HepG2 (cell line): ENCODE measurements around the gene TBC1D12. TPM values are rescaled to one million over a fixed set of nuclear protein-coding genes. Genes with fewer than 3 reads are reported as not detected.

Source experiments
- ATAC-seq: fragments of 200-7000 bp; cut with Tn5 transposase; 3 replicates; pipeline ENCODE4 v1.9.1; 2020; ENCODE audit warnings: mild to moderate bottlenecking, moderate library complexity
- BruUV-seq: library from RNA; stranded (reverse); fragments of 400-500 nt; replicated peaks from 2 replicates; lab custom pipeline; 2021; lab: Mats Ljungman, UMichigan
- CTCF ChIA-PET: fragments of 300-600 bp; formaldehyde crosslinking; extraction: SDS; loops from one replicate; lab custom pipeline; 2021; ENCODE audit warnings: low total read pairs, inconsistent platforms, low intra/inter-chr PET ratio; lab: Yijun Ruan, JAX
- POLR2A ChIA-PET: fragments of 350-600 bp; sonication (Branson Sonifier 250); formaldehyde crosslinking; loops from one replicate; lab custom pipeline; 2020; ENCODE audit warnings: antibody characterized with exemption, inconsistent platforms; lab: Yijun Ruan, JAX
- DNase-seq: peaks from one replicate; pipeline ENCODE4 v3.0.0-alpha.2; 2015; ENCODE audit warnings: low spot score
- FAIRE-seq: peaks from 3 replicates; lab custom pipeline; 2011; peaks lifted over from hg19 to GRCh38; lab: Jason Lieb, UNC
- H2AFZ ChIP-seq: one replicate; pipeline ENCODE4 v1.6.1; 2011; ENCODE audit warnings: low read length, inconsistent platforms
- H3K27ac ChIP-seq: fragments of 300-600 bp; 3 replicates; pipeline ENCODE4 v1.8.0; 2011; ENCODE audit warnings: mixed run types, mild to moderate bottlenecking, mixed read lengths, low read length, inconsistent platforms; ENCODE audit not compliant: insufficient read depth; ENCODE audit errors: extremely low read length
- H3K27me3 ChIP-seq, 2 experiments: fragments of 200-600 bp in 1 of 2; 2 replicates in 1 of 2; 3 replicates in 1 of 2; pipeline versions ENCODE4 v1.6.0 to v1.8.0; 2011; ENCODE audit warnings: low read length in 2 of 2, mild to moderate bottlenecking in 2 of 2, moderate library complexity in 2 of 2, inconsistent platforms in 1 of 2; ENCODE audit not compliant: insufficient read depth in 2 of 2, control insufficient read depth in 1 of 2
- H3K36me3 ChIP-seq, 2 experiments: fragments of 200-600 bp in 1 of 2; replicated peaks in 1 of 2; 2 replicates in 1 of 2; 3 replicates in 1 of 2; pipeline versions ENCODE4 v1.5.1 to v1.8.0; 2011; ENCODE audit warnings: low read length in 2 of 2, inconsistent platforms in 1 of 2; ENCODE audit not compliant: insufficient read depth in 2 of 2, control insufficient read depth in 1 of 2
- H3K4me1 ChIP-seq: 2 replicates; pipeline ENCODE4 v1.5.1; 2012; ENCODE audit warnings: low read length, inconsistent platforms; ENCODE audit not compliant: insufficient read depth
- H3K4me2 ChIP-seq: 2 replicates; pipeline ENCODE4 v1.6.0; 2011; ENCODE audit warnings: low read depth, low read length, inconsistent platforms
- H3K4me3 ChIP-seq, 3 experiments: fragments of 200-600 bp in 1 of 3; sonication (generic), shearing (Covaris generic) in 1 of 3; replicated peaks in 1 of 3; 2 replicates each; pipeline ENCODE4 v1.5.1; 2011 to 2016; ENCODE audit warnings: low read length in 3 of 3, inconsistent platforms in 2 of 3, low read depth in 2 of 3, mild to moderate bottlenecking in 2 of 3, control low read depth in 1 of 3, mixed read lengths in 1 of 3; ENCODE audit not compliant: insufficient read depth in 1 of 3
- H3K79me2 ChIP-seq: one replicate; pipeline ENCODE4 v1.6.1; 2011; ENCODE audit warnings: low read length, inconsistent platforms; ENCODE audit not compliant: insufficient read depth
- H3K9ac ChIP-seq: 2 replicates; pipeline ENCODE4 v1.6.0; 2011; ENCODE audit warnings: mild to moderate bottlenecking, low read depth, low read length, inconsistent platforms; ENCODE audit not compliant: insufficient read depth
- H3K9me3 ChIP-seq: 2 replicates; pipeline ENCODE4 v1.5.1; 2012; ENCODE audit warnings: mild to moderate bottlenecking, low read length
- H4K20me1 ChIP-seq: 2 replicates; pipeline ENCODE4 v1.6.0; 2011; ENCODE audit warnings: inconsistent platforms, mild to moderate bottlenecking, low read length, moderate library complexity; ENCODE audit not compliant: insufficient read depth
- BRF2 ChIP-seq: sonication (generic); formaldehyde crosslinking; IDR thresholded peaks from 2 replicates; pipeline ENCODE4 v1.8.1; 2022; ENCODE audit warnings: mild to moderate bottlenecking, missing genetic modification reagents
- CBX5 ChIP-seq: sonication (generic); formaldehyde crosslinking; IDR thresholded peaks from 2 replicates; pipeline ENCODE4 v1.4.0; 2020; ENCODE audit warnings: missing genetic modification reagents, borderline replicate concordance
- NFATC3 ChIP-seq: sonication (generic); formaldehyde crosslinking; IDR thresholded peaks from 2 replicates; pipeline ENCODE4 v1.5.1; 2020; ENCODE audit warnings: mild to moderate bottlenecking, missing genetic modification reagents
- POGK ChIP-seq: sonication (generic); formaldehyde crosslinking; conservative IDR thresholded peaks from 2 replicates; pipeline ENCODE4 v1.8.0; 2022; ENCODE audit warnings: mild to moderate bottlenecking, moderate library complexity, missing genetic modification reagents
- RFX3 ChIP-seq: IDR thresholded peaks from 2 replicates; pipeline ENCODE4 v1.6.1; 2016; ENCODE audit warnings: missing biosample characterization, missing genetic modification reagents
- SMAD9 ChIP-seq: sonication (generic); formaldehyde crosslinking; IDR thresholded peaks from 2 replicates; pipeline ENCODE4 v1.5.1; 2020; ENCODE audit warnings: mild to moderate bottlenecking, missing genetic modification reagents
- TFE3 ChIP-seq: IDR thresholded peaks from 2 replicates; pipeline ENCODE4 v1.6.1; 2016
- ZNF512 ChIP-seq: sonication (generic); formaldehyde crosslinking; IDR thresholded peaks from 2 replicates; pipeline ENCODE4 v1.4.0; 2020; ENCODE audit warnings: mild to moderate bottlenecking, missing genetic modification reagents
- WGBS: methylation state at CpG from one replicate; pipeline ENCODE4 v1.1.6; 2017; ENCODE audit warnings: low lambda C conversion rate; 5-methylcytosine and 5-hydroxymethylcytosine counted together
- in situ Hi-C: cut with HindIII; loops from 2 replicates; pipeline ENCODE4 v1.10.0; 2017; ENCODE audit warnings: low pct_unique_long_range_greater_than_20kb; ENCODE audit not compliant: extremely low pct_ligation_motif_present
- intact Hi-C: fragments of 100-400 bp; cut with micrococcal nuclease; formaldehyde crosslinking; loops from one replicate; pipeline ENCODE4 v1.10.0; 2022; ENCODE audit not compliant: unreplicated experiment
- polyA plus RNA-seq, 8 experiments: library from polyadenylated mRNA; depleted of rRNA in 3 of 8; stranded (reverse) in 7 of 8; unstranded in 1 of 8; fragments of >200 nt; fragmentation: Illumina TruSeq in 4 of 8; extraction: Trizol in 4 of 8; gene quantifications; 2 replicates each; pipeline versions ENCODE4 v1.2.1 to v1.2.3, GENCODE V29; 2011 to 2016; ENCODE audit warnings: low read depth in 4 of 8, missing spikeins in 1 of 8, mixed read lengths in 1 of 8; ENCODE audit not compliant: insufficient read depth in 1 of 8
- total RNA-seq, 5 experiments: library from RNA; depleted of rRNA; stranded (reverse); fragments of >200 nt; fragmentation: Illumina TruSeq; extraction: Trizol; gene quantifications; 2 replicates each; pipeline ENCODE4 v1.2.3, GENCODE V29; 2016; ENCODE audit warnings: low read depth in 1 of 5
- TF ChIP-seq, protein P1 (sequence below): sonication (generic); formaldehyde crosslinking; IDR thresholded peaks from 2 replicates; pipeline ENCODE4 v1.4.0; 2020; ENCODE audit warnings: missing genetic modification reagents
- TF ChIP-seq, protein P2 (sequence below): sonication (generic); formaldehyde crosslinking; conservative IDR thresholded peaks from 2 replicates; pipeline ENCODE4 v1.8.0; 2022; ENCODE audit warnings: low read depth, missing genetic modification reagents

TBC1D12 gene
- total and polyA plus RNA-seq, 2 of the 13 experiments (the other 11 are each of a cell fraction or from before 2014, with no cell fraction given) = 5.7 to 6.2 TPM

DNA sequence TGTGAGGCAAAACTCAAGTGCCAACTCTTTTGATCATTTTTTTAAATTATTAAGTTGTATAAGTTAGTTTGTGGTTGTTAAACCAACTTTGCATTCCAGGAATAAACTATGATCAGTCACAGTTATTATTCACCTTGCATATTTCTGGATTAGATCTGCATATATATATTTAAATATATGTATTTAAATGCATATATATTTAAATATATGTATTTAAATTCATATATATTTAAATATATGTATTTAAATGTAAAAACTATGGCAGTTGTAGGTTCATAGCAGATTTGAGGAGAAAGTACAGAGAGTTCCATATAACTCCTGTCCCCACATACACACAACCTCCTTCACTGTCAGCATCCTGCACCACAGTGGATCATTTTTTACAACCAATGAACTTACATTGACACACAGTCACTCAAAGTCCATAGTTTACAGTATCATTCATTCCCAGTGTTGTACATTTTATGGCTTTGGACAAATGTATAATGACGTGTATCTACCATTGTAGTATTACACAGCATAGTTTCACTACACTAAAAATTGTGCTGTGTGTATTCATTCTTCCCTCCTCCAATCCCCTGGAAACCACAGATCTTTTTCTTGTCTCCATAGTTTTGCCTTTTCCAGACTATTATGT lies 49.7 kb downstream of the TBC1D12 start:
- Histone ChIP-seq H3K27ac (no peak overlapping the region), H3K9me3 (no peaks in the 10 kb centered on the region), H3K27me3 (no peaks in the 10 kb centered on the region), H3K9ac (no peak overlapping the region), H3K4me3 (no peak overlapping the region), H2AFZ (no peak overlapping the region), H3K36me3 (no peaks in the 10 kb centered on the region), H3K4me2 (no peak overlapping the region), H4K20me1 (no peaks in the 10 kb centered on the region), H3K4me1 (no peaks in the 10 kb centered on the region), H3K79me2 (peaks cover 2% of the 10 kb centered on the region)
- POLR2A ChIA-PET = no interaction called here
- intact Hi-C loops = no loop called here
- DNase-seq = no peak
- no TSS peak for BruUV-seq
- TF ChIP-seq SMAD9 (no peak), TFE3 (CRISPR knock-in tag) (no peak), CBX5 (no peak), POGK (CRISPR knock-in tag) (no peak), BRF2 (CRISPR knock-in tag) (no peak), ZNF512 (no peak), RFX3 (no peak), NFATC3 (CRISPR knock-in tag) (no peak)
- TF ChIP-seq, protein P1, sequence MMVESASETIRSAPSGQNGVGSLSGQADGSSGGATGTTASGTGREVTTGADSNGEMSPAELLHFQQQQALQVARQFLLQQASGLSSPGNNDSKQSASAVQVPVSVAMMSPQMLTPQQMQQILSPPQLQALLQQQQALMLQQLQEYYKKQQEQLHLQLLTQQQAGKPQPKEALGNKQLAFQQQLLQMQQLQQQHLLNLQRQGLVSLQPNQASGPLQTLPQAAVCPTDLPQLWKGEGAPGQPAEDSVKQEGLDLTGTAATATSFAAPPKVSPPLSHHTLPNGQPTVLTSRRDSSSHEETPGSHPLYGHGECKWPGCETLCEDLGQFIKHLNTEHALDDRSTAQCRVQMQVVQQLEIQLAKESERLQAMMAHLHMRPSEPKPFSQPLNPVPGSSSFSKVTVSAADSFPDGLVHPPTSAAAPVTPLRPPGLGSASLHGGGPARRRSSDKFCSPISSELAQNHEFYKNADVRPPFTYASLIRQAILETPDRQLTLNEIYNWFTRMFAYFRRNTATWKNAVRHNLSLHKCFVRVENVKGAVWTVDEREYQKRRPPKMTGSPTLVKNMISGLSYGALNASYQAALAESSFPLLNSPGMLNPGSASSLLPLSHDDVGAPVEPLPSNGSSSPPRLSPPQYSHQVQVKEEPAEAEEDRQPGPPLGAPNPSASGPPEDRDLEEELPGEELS = no peak
- TF ChIP-seq, protein P2, sequence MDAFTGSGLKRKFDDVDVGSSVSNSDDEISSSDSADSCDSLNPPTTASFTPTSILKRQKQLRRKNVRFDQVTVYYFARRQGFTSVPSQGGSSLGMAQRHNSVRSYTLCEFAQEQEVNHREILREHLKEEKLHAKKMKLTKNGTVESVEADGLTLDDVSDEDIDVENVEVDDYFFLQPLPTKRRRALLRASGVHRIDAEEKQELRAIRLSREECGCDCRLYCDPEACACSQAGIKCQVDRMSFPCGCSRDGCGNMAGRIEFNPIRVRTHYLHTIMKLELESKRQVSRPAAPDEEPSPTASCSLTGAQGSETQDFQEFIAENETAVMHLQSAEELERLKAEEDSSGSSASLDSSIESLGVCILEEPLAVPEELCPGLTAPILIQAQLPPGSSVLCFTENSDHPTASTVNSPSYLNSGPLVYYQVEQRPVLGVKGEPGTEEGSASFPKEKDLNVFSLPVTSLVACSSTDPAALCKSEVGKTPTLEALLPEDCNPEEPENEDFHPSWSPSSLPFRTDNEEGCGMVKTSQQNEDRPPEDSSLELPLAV (CRISPR knock-in tag) = no peak
- WGBS = 89% methylated on average over 1 of the region's 1 CpG
- no peak for ATAC-seq
- CTCF ChIA-PET = no interaction called here
- in situ Hi-C loops = no loop called here
- FAIRE-seq = no peak
